MM.1S (cell line): ENCODE data around the gene OR2B6.

Source experiments
- EZH2 ChIP-seq: fragments of 300-600 bp; sonication (generic); optimal IDR thresholded peaks from 2 replicates; pipeline ENCODE3; 2017; ENCODE audit warnings: low read depth, mild to moderate bottlenecking, antibody characterized with exemption, low read length, mixed read lengths
- TF ChIP-seq, protein P1 (sequence below): fragments of 300-600 bp; sonication (generic); IDR thresholded peaks from 2 replicates; pipeline ENCODE4 v1.5.1; 2016; ENCODE audit warnings: antibody characterized with exemption, low read length, mixed read lengths

DNA sequence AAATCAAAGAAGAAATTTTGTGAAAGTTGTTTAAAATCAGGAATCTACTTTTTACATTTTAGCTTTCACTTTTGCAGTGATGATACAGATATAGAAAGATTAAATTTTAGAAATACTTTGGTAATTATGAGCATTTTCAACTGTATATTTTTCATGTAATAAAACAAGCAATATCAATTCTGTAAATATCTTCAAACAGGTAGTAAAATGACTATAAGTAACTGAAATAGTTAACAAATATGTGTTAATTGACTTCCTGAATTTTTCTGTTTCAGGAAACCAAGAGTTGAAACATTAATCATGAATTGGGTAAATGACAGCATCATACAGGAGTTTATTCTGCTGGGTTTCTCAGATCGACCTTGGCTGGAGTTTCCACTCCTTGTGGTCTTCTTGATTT is at the start of gene OR2B6:
- TF ChIP-seq, protein P1, sequence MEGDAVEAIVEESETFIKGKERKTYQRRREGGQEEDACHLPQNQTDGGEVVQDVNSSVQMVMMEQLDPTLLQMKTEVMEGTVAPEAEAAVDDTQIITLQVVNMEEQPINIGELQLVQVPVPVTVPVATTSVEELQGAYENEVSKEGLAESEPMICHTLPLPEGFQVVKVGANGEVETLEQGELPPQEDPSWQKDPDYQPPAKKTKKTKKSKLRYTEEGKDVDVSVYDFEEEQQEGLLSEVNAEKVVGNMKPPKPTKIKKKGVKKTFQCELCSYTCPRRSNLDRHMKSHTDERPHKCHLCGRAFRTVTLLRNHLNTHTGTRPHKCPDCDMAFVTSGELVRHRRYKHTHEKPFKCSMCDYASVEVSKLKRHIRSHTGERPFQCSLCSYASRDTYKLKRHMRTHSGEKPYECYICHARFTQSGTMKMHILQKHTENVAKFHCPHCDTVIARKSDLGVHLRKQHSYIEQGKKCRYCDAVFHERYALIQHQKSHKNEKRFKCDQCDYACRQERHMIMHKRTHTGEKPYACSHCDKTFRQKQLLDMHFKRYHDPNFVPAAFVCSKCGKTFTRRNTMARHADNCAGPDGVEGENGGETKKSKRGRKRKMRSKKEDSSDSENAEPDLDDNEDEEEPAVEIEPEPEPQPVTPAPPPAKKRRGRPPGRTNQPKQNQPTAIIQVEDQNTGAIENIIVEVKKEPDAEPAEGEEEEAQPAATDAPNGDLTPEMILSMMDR: no peak
- no peak for TF ChIP-seq EZH2
